Measurements from ENCODE around the gene RPA1.

- TF ChIP-seq CTCF (conservative IDR thresholded peaks at IDR 0.05) (no peak), EZH2 (IDR thresholded peaks at IDR 0.05; ENCODE audit: low read depth) (no peak)
Observed at GRCh38 chr17:1829216-1829591, 601 bp upstream of the RPA1 start.

All from PC-9 (cell line).